Activated CD4-positive, alpha-beta memory T cell treated with anti-CD3 and anti-CD28 coated beads, Interleukin-2, amount 10 ng/mL, durations not matched to agents 7 days and 5 days (primary cell): ENCODE measurements around the gene HLF. TPM values are rescaled to one million over a fixed set of nuclear protein-coding genes. Genes with fewer than 3 reads are reported as not detected.

Experiments used
- CTCF ChIA-PET: fragments of 350-600 bp; sonication (Branson Sonifier 250); formaldehyde crosslinking; loops from one replicate; lab custom pipeline; 2021; ENCODE audit warnings: antibody characterized with exemption, inconsistent platforms; lab: Charles Lee
- POLR2A ChIA-PET: fragments of 350-600 bp; sonication (Branson Sonifier 250); formaldehyde crosslinking; loops from one replicate; lab custom pipeline; 2021; ENCODE audit warnings: antibody characterized with exemption; lab: Charles Lee
- DNase-seq: peaks from one replicate; pipeline ENCODE4 v3.0.0-alpha.2; 2020
- H3K27ac Mint-ChIP-seq: one replicate; pipeline ENCODE4 v1.8.0; 2021; ENCODE audit warnings: mild to moderate bottlenecking, mixed read lengths
- H3K27me3 Mint-ChIP-seq: one replicate; pipeline ENCODE4 v1.8.0; 2021; ENCODE audit warnings: mixed read lengths
- H3K36me3 Mint-ChIP-seq: one replicate; pipeline ENCODE4 v1.8.0; 2021; ENCODE audit warnings: low read depth, mixed read lengths
- H3K4me1 Mint-ChIP-seq: one replicate; pipeline ENCODE4 v1.8.0; 2021; ENCODE audit warnings: mixed read lengths
- H3K4me3 Mint-ChIP-seq: one replicate; pipeline ENCODE4 v1.8.0; 2021; ENCODE audit warnings: mild to moderate bottlenecking, mixed read lengths
- H3K9me3 Mint-ChIP-seq: one replicate; pipeline ENCODE4 v1.8.0; 2021; ENCODE audit warnings: mixed read lengths
- total RNA-seq, 2 experiments: library from RNA; stranded (reverse); gene quantifications; one replicate each; pipeline ENCODE4 v1.2.3, GENCODE V29; 2021

Gene HLF
- total RNA-seq, 2 experiments from 2014 or later, result 2.8 to 3.3 TPM

- no peak for DNase-seq
- ChIA-PET CTCF (no interaction called here), POLR2A (no interaction called here)
- no peak overlapping the region for H3K4me3 Mint-ChIP-seq
- H3K4me1 Mint-ChIP-seq, result peaks cover 55% of the 10 kb centered on the region
- H3K27ac Mint-ChIP-seq, result peak overlapping the region; percentile 83
- peaks cover 18% of the 10 kb centered on the region for H3K36me3 Mint-ChIP-seq
- H3K9me3 Mint-ChIP-seq, result peaks cover 15% of the 10 kb centered on the region
- peaks cover 28% of the 10 kb centered on the region for H3K27me3 Mint-ChIP-seq
Measured at GRCh38 chr17:55342800-55343585, 78.2 kb downstream of the HLF start.

GRCh38 chr17:55343900-55344513, 79.2 kb downstream of the HLF start:
- H3K27me3 Mint-ChIP-seq, result peaks cover 18% of the 10 kb centered on the region
- peaks cover 15% of the 10 kb centered on the region for H3K36me3 Mint-ChIP-seq
- no peak for DNase-seq
- POLR2A ChIA-PET, result interaction anchor here (1.1 to 1.9 kb wide), 6 partner anchors 12 to 253 kb away, joined by 3 to 13 read pairs (median 8); partner anchors contain the start of gene MMD
- CTCF ChIA-PET, result interaction anchor here (1.0 to 6.1 kb wide), 5 partner anchors 13 to 351 kb away, joined by 3 to 43 read pairs (median 5); no protein-coding TSS in a partner anchor
- peak overlapping the region; percentile 83 for H3K27ac Mint-ChIP-seq
- H3K9me3 Mint-ChIP-seq, result peaks cover 13% of the 10 kb centered on the region
- H3K4me3 Mint-ChIP-seq, result no peak overlapping the region
- H3K4me1 Mint-ChIP-seq, result peaks cover 65% of the 10 kb centered on the region

GRCh38 chr17:55344514-55344997, 79.8 kb downstream of the HLF start:
- CTCF ChIA-PET, result interaction anchor here (0.6 to 6.1 kb wide), 7 partner anchors 12 to 352 kb away, joined by 3 to 43 read pairs (median 4); no protein-coding TSS in a partner anchor
- H3K4me1 Mint-ChIP-seq, result peaks cover 67% of the 10 kb centered on the region
- POLR2A ChIA-PET, result interaction anchor here (0.6 to 1.9 kb wide), 7 partner anchors 12 to 254 kb away, joined by 3 to 13 read pairs (median 7); partner anchors contain the start of genes HLF and MMD
- H3K36me3 Mint-ChIP-seq, result peaks cover 15% of the 10 kb centered on the region
- H3K9me3 Mint-ChIP-seq, result peaks cover 12% of the 10 kb centered on the region
- peak overlapping the region; percentile 83 for H3K27ac Mint-ChIP-seq
- peak; percentile 54 for DNase-seq
- no peak overlapping the region for H3K4me3 Mint-ChIP-seq
- peaks cover 15% of the 10 kb centered on the region for H3K27me3 Mint-ChIP-seq

GRCh38 chr17:55345132-55345531, 80.4 kb downstream of the HLF start:
- POLR2A ChIA-PET, result interaction anchor here (0.6 to 1.9 kb wide), 6 partner anchors 11 to 107 kb away, joined by 3 to 13 read pairs (median 8); partner anchors contain the start of genes HLF and MMD
- no peak overlapping the region for H3K4me3 Mint-ChIP-seq
- peaks cover 9% of the 10 kb centered on the region for H3K27me3 Mint-ChIP-seq
- no peak for DNase-seq
- CTCF ChIA-PET, result interaction anchor here (0.6 to 6.1 kb wide), 7 partner anchors 12 to 352 kb away, joined by 3 to 43 read pairs (median 4); no protein-coding TSS in a partner anchor
- peaks cover 69% of the 10 kb centered on the region for H3K4me1 Mint-ChIP-seq
- H3K27ac Mint-ChIP-seq, result peak overlapping the region; percentile 83
- peaks cover 11% of the 10 kb centered on the region for H3K9me3 Mint-ChIP-seq
- H3K36me3 Mint-ChIP-seq, result peaks cover 13% of the 10 kb centered on the region

- no peak overlapping the region for H3K27ac Mint-ChIP-seq
- peaks cover 11% of the 10 kb centered on the region for H3K9me3 Mint-ChIP-seq
- H3K27me3 Mint-ChIP-seq, result peaks cover 1% of the 10 kb centered on the region
- no peak for DNase-seq
- peaks cover 68% of the 10 kb centered on the region for H3K4me1 Mint-ChIP-seq
- H3K4me3 Mint-ChIP-seq, result no peak overlapping the region
- ChIA-PET POLR2A (no interaction called here), CTCF (interaction anchor here (1.1 to 7.2 kb wide), 6 partner anchors 10 to 354 kb away, joined by 3 to 70 read pairs (median 10); no protein-coding TSS in a partner anchor)
- H3K36me3 Mint-ChIP-seq, result peaks cover 12% of the 10 kb centered on the region
Measured at GRCh38 chr17:55346658-55347057, 81.9 kb downstream of the HLF start.

- peaks cover 62% of the 10 kb centered on the region for H3K4me1 Mint-ChIP-seq
- H3K4me3 Mint-ChIP-seq, result no peak overlapping the region
- H3K27me3 Mint-ChIP-seq, result no peaks in the 10 kb centered on the region
- POLR2A ChIA-PET, result interaction anchor here (0.9 to 1.2 kb wide), 2 partner anchors 49 to 74 kb away, joined by 3 to 5 read pairs; partner anchors contain the start of gene MMD
- DNase-seq, result no peak
- peaks cover 11% of the 10 kb centered on the region for H3K9me3 Mint-ChIP-seq
- CTCF ChIA-PET, result interaction anchor here (0.8 to 7.2 kb wide), 17 partner anchors 9 to 359 kb away, joined by 3 to 70 read pairs (median 3); no protein-coding TSS in a partner anchor
- no peak overlapping the region for H3K27ac Mint-ChIP-seq
- H3K36me3 Mint-ChIP-seq, result peaks cover 12% of the 10 kb centered on the region
Measured at GRCh38 chr17:55347341-55347740, 82.6 kb downstream of the HLF start.

GRCh38 chr17:55348749-55349354, 84.1 kb downstream of the HLF start:
- ChIA-PET POLR2A (no interaction called here), CTCF (interaction anchor here (0.6 to 7.2 kb wide), 17 partner anchors 8 to 360 kb away, joined by 3 to 70 read pairs (median 3); no protein-coding TSS in a partner anchor)
- Mint-ChIP-seq H3K27ac (no peak overlapping the region), H3K9me3 (peaks cover 11% of the 10 kb centered on the region), H3K27me3 (no peaks in the 10 kb centered on the region), H3K4me1 (peaks cover 48% of the 10 kb centered on the region), H3K36me3 (peaks cover 12% of the 10 kb centered on the region), H3K4me3 (no peak overlapping the region)
- peak; percentile 46 for DNase-seq

GRCh38 chr17:55350825-55351205, 86.1 kb downstream of the HLF start:
- ChIA-PET CTCF (interaction anchor here (7.2 kb wide), 1 partner anchor 358 kb away, joined by 70 read pairs; no protein-coding TSS in a partner anchor), POLR2A (no interaction called here)
- H3K9me3 Mint-ChIP-seq, result peaks cover 7% of the 10 kb centered on the region
- H3K4me1 Mint-ChIP-seq, result peaks cover 30% of the 10 kb centered on the region
- no peak for DNase-seq
- peaks cover 7% of the 10 kb centered on the region for H3K36me3 Mint-ChIP-seq
- H3K27me3 Mint-ChIP-seq, result peaks cover 3% of the 10 kb centered on the region
- H3K4me3 Mint-ChIP-seq, result no peak overlapping the region
- H3K27ac Mint-ChIP-seq, result no peak overlapping the region

- H3K27ac Mint-ChIP-seq, result no peak overlapping the region
- H3K36me3 Mint-ChIP-seq, result peaks cover 7% of the 10 kb centered on the region
- peaks cover 30% of the 10 kb centered on the region for H3K4me1 Mint-ChIP-seq
- H3K9me3 Mint-ChIP-seq, result peaks cover 7% of the 10 kb centered on the region
- ChIA-PET CTCF (interaction anchor here (2.0 to 7.2 kb wide), 2 partner anchors 163 to 358 kb away, joined by 6 to 70 read pairs; no protein-coding TSS in a partner anchor), POLR2A (no interaction called here)
- no peak overlapping the region for H3K4me3 Mint-ChIP-seq
- H3K27me3 Mint-ChIP-seq, result peaks cover 3% of the 10 kb centered on the region
- no peak for DNase-seq
Measured at GRCh38 chr17:55351226-55351625, 86.5 kb downstream of the HLF start.

- Mint-ChIP-seq H3K9me3 (no peaks in the 10 kb centered on the region), H3K27ac (no peak overlapping the region), H3K4me1 (peaks cover 12% of the 10 kb centered on the region), H3K27me3 (peaks cover 5% of the 10 kb centered on the region), H3K36me3 (no peaks in the 10 kb centered on the region), H3K4me3 (no peak overlapping the region)
- ChIA-PET CTCF (interaction anchor here (0.7 to 5.6 kb wide), 6 partner anchors 8 to 360 kb away, joined by 3 to 76 read pairs (median 4); no protein-coding TSS in a partner anchor), POLR2A (no interaction called here)
- DNase-seq, result no peak
Measured at GRCh38 chr17:55354010-55354409, 89.2 kb downstream of the HLF start.

GRCh38 chr17:55354941-55355340, 90.2 kb downstream of the HLF start:
- no peak for DNase-seq
- Mint-ChIP-seq H3K4me1 (peaks cover 7% of the 10 kb centered on the region), H3K27me3 (peaks cover 6% of the 10 kb centered on the region), H3K36me3 (no peaks in the 10 kb centered on the region), H3K9me3 (no peaks in the 10 kb centered on the region), H3K4me3 (no peak overlapping the region), H3K27ac (no peak overlapping the region)
- ChIA-PET POLR2A (interaction anchor here (1.8 kb wide), 1 partner anchor 66 kb away, joined by 6 read pairs; the partner anchor contains the start of gene MMD), CTCF (interaction anchor here (1.0 to 5.6 kb wide), 11 partner anchors 8 to 361 kb away, joined by 3 to 76 read pairs (median 4); no protein-coding TSS in a partner anchor)
